HG03066 (cell line): ENCODE measurements around the gene FUZ.
A peak's percentile ranks its signal among the peaks of the same experiment; 100 is the strongest.

Source experiments
- ATAC-seq: cut with Tn5 transposase; IDR thresholded peaks from one replicate; pipeline ENCODE4 v1.9.1; 2021; ENCODE audit warnings: low read depth; ENCODE audit not compliant: unreplicated experiment

The FUZ gene

GRCh38 chr19:49851456-49852259, 38.6 kb upstream of the FUZ start:
- ATAC-seq = peak; percentile 9

- peak; percentile 66 for ATAC-seq
Measured at GRCh38 chr19:49850487-49851342, 37.6 kb upstream of the FUZ start, which contains the start of gene PTOV1. Gene PTOV1, plus strand, starts transcription at chr19:49851159.

GRCh38 chr19:49850221-49850486, 37.1 kb upstream of the FUZ start:
- ATAC-seq = no peak

GRCh38 chr19:49849433-49850220, 36.5 kb upstream of the FUZ start:
- no peak for ATAC-seq

- ATAC-seq = no peak
Measured at GRCh38 chr19:49848938-49849337, 35.8 kb upstream of the FUZ start.

- no peak for ATAC-seq
Measured at GRCh38 chr19:49847731-49848696, 34.9 kb upstream of the FUZ start.

GRCh38 chr19:49846408-49846807, 33.3 kb upstream of the FUZ start:
- ATAC-seq = no peak

- ATAC-seq = no peak
Measured at GRCh38 chr19:49845414-49845813, 32.3 kb upstream of the FUZ start.

- ATAC-seq = no peak
Measured at GRCh38 chr19:49844138-49845095, 31.3 kb upstream of the FUZ start.

- ATAC-seq = no peak
Measured at GRCh38 chr19:49843265-49843664, 30.2 kb upstream of the FUZ start.

- no peak for ATAC-seq
Measured at GRCh38 chr19:49840736-49841249, 27.7 kb upstream of the FUZ start.

- no peak for ATAC-seq
Measured at GRCh38 chr19:49840321-49840720, 27.2 kb upstream of the FUZ start.

GRCh38 chr19:49839713-49840112, 26.6 kb upstream of the FUZ start:
- ATAC-seq = no peak

- no peak for ATAC-seq
Measured at GRCh38 chr19:49838885-49839588, 25.9 kb upstream of the FUZ start.

- no peak for ATAC-seq
Measured at GRCh38 chr19:49837425-49837824, 24.3 kb upstream of the FUZ start.

- ATAC-seq = no peak
Measured at GRCh38 chr19:49837009-49837310, 23.9 kb upstream of the FUZ start.

- ATAC-seq = no peak
Measured at GRCh38 chr19:49836176-49837008, 23.3 kb upstream of the FUZ start.
